ENCODE measurements around the gene HAPSTR1.

Gene HAPSTR1

GRCh38 chr16:9055661-9056060 is 35.8 kb upstream of the HAPSTR1 start:
- ChIA-PET POLR2A (interaction anchor here (0.6 kb wide), 1 partner anchor 15 kb away, joined by 3 read pairs; no protein-coding TSS in a partner anchor), CTCF (no interaction called here)
- no peak for DNase-seq (ENCODE audit: extremely low spot score)
- TF ChIP-seq CTCF (IDR thresholded peaks at IDR 0.05; ENCODE audit: control extremely low read depth, extremely low read depth, low read depth, missing control alignments) = no peak

- CTCF ChIA-PET = no interaction called here
- POLR2A ChIA-PET = interaction anchor here (0.6 kb wide), 1 partner anchor 15 kb away, joined by 3 read pairs; no protein-coding TSS in a partner anchor
Measured at GRCh38 chr16:9056061-9056460, 35.4 kb upstream of the HAPSTR1 start.

GRCh38 chr16:9058211-9058610 is 33.2 kb upstream of the HAPSTR1 start:
- no peak for TF ChIP-seq CTCF (IDR thresholded peaks at IDR 0.05; ENCODE audit: control extremely low read depth, extremely low read depth, low read depth, missing control alignments)
- ChIA-PET POLR2A (interaction anchor here (0.7 kb wide), 1 partner anchor 40 kb away, joined by 6 read pairs; no protein-coding TSS in a partner anchor), CTCF (no interaction called here)
- DNase-seq (ENCODE audit: extremely low spot score) = no peak

More at GRCh38 chr16:9056061-9056460, 35.4 kb upstream of the HAPSTR1 start:
- DNase-seq (ENCODE audit: extremely low spot score) = no peak
- TF ChIP-seq CTCF (IDR thresholded peaks at IDR 0.05; ENCODE audit: control extremely low read depth, extremely low read depth, low read depth, missing control alignments) = no peak

- CTCF ChIA-PET = interaction anchor here (1.2 to 1.6 kb wide), 2 partner anchors 10 to 74 kb away, joined by 3 to 4 read pairs; no protein-coding TSS in a partner anchor
- POLR2A ChIA-PET = no interaction called here
- TF ChIP-seq CTCF (IDR thresholded peaks at IDR 0.05; ENCODE audit: control extremely low read depth, extremely low read depth, low read depth, missing control alignments) = no peak
- DNase-seq (ENCODE audit: extremely low spot score) = no peak
Measured at GRCh38 chr16:9060225-9060624, 31.2 kb upstream of the HAPSTR1 start.

GRCh38 chr16:9061358-9061813 is 30.1 kb upstream of the HAPSTR1 start:
- no peak for TF ChIP-seq CTCF (IDR thresholded peaks at IDR 0.05; ENCODE audit: control extremely low read depth, extremely low read depth, low read depth, missing control alignments)
- DNase-seq (ENCODE audit: extremely low spot score) = no peak
- ChIA-PET POLR2A (no interaction called here), CTCF (interaction anchor here (0.6 to 1.2 kb wide), 2 partner anchors 11 to 52 kb away, joined by 3 to 4 read pairs; no protein-coding TSS in a partner anchor)

GRCh38 chr16:9062301-9062700 is 29.1 kb upstream of the HAPSTR1 start:
- DNase-seq (ENCODE audit: extremely low spot score) = no peak
- ChIA-PET POLR2A (no interaction called here), CTCF (no interaction called here)
- TF ChIP-seq CTCF (IDR thresholded peaks at IDR 0.05; ENCODE audit: control extremely low read depth, extremely low read depth, low read depth, missing control alignments) = no peak
